Right lobe of liver (tissue), 4 donors: ENCODE measurements around the gene NHLH1.

ENCODE experiments used
- CTCF ChIP-seq, 4 donors: fragments of 200-600 bp in 3 of 4; fragments of 450-650 bp in 1 of 4; IDR thresholded peaks; one replicate each; pipeline versions ENCODE4 v1.5.1 to v1.8.0; 2016 to 2022; ENCODE audit warnings: antibody characterized with exemption in 4 of 4, mild to moderate bottlenecking in 2 of 4
- POLR2A ChIP-seq: fragments of 450-650 bp; IDR thresholded peaks from one replicate; pipeline ENCODE4 v1.6.1; 2017; ENCODE audit warnings: antibody characterized with exemption, mild to moderate bottlenecking
- donor health status: DM: no; HTN: no; CAD: no.
- donor health status: DM: no; HTN: no; CAD: no.
- donor health status: DM: no; HTN: yes; CAD: no.

GRCh38 chr1:160359559-160360226 is 7.2 kb upstream of the NHLH1 start:
- TF ChIP-seq CTCF (IDR thresholded peaks at IDR 0.05) (no peak), POLR2A (no peak)
